Stimulated activated naive B cell treated with anti-CD40 and anti-IgM and Interleukin-4, amounts not matched to agents 10 μg/mL and 1 μg/mL and 100 μg/mL, for 72 hours (primary cell): ENCODE measurements around the gene VSIR.
A peak's percentile ranks its signal among the peaks of the same experiment; 100 is the strongest.

Experiments
- ATAC-seq, 2 donors: fragments of 150-1000 bp; cut with Tn5 transposase; replicated peaks; 2 replicates each; pipeline ENCODE4 v1.10.0; 2021; ENCODE audit warnings: moderate library complexity in 1 of 2
- DNase-seq: peaks from one replicate; pipeline ENCODE4 v3.0.0; 2021
- H3K27ac Mint-ChIP-seq: one replicate; pipeline ENCODE4 v1.8.0; 2022; ENCODE audit warnings: mild to moderate bottlenecking, mixed read lengths
- H3K27me3 Mint-ChIP-seq, 2 donors: one replicate each; pipeline ENCODE4 v1.8.0; 2022; ENCODE audit warnings: mixed read lengths in 2 of 2
- H3K36me3 Mint-ChIP-seq, 2 donors: one replicate each; pipeline ENCODE4 v1.8.0; 2022; ENCODE audit warnings: mixed read lengths in 2 of 2, mild to moderate bottlenecking in 1 of 2
- H3K4me1 Mint-ChIP-seq, 2 donors: one replicate each; pipeline ENCODE4 v1.8.0; 2022; ENCODE audit warnings: mixed read lengths in 2 of 2, mild to moderate bottlenecking in 1 of 2
- H3K4me3 Mint-ChIP-seq, 2 donors: one replicate each; pipeline ENCODE4 v1.8.0; 2022; ENCODE audit warnings: mild to moderate bottlenecking in 2 of 2, mixed read lengths in 2 of 2, moderate library complexity in 1 of 2
- H3K9me3 Mint-ChIP-seq, 2 donors: one replicate each; pipeline ENCODE4 v1.8.0; 2022; ENCODE audit warnings: mixed read lengths in 2 of 2, mild to moderate bottlenecking in 1 of 2

VSIR gene

DNA sequence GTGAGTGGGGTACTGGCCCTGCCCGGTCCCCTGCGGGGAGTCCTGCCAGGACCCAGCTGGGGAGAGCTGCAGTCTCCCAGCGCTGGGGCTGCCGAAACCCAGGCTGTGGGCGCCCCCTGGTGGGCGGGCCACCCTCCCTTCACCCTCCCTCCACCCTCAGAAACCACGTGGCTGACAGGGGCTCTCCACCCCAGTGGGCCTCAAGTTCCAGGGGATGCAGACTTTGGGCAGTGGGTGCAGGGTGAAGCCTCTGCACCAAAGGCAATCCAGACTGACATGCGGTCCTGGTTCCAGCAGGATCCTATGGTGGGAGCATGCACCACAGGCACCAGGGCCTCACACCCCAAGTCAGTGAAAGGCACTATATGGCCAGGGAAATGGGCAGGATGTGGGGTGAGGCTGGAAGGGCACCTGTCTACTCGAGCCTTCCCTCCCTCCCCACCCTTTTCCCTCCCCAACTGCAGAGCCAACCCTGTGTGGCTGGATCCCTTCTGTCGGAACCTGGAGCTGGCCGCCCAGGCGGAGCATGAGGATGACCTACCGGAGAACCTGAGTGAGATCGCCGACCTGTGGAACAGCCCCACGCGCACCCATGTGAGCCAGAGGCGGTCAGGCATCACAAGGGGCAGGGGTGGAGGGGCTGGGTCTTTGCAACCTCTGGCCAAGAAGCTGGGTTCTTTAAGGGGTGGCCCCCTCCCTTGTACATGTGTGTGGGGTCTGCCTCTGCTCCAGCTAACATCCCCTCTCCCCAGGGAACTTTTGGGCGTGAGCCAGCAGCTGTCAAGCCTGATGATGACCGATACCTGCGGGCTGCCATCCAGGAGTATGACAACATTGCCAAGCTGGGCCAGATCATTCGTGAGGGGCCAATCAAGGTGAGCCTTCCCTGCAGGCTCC is 38.9 kb upstream of the VSIR start:
- peak overlapping the region; percentile 38 for H3K27ac Mint-ChIP-seq

DNA sequence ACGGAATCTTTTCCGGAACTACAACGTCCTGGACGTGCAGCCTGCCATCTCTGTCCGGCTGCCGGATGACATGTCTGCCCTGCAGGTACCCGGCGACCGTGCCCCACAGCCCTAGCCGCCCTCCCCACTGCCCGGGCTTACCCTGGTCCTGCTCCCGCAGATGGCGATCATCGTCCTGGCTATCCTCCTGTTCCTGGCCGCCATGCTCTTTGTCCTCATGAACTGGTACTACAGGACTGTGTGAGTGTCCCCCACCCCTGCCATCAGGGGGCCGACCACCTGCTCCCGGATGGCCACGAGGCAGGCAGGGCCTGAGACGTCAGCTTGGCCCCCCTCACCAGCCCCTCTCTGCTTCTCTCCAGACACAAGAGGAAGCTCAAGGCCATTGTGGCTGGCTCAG is 38.0 kb upstream of the VSIR start:
- Mint-ChIP-seq H3K27me3 (peaks cover 8 to 29% of the 10 kb centered on the region in 2 donors), H3K4me1 (peaks cover 0 to 2% of the 10 kb centered on the region in 2 donors), H3K4me3 (no peak overlapping the region), H3K9me3 (no peaks in the 10 kb centered on the region), H3K27ac (no peak overlapping the region), H3K36me3 (peaks cover 25 to 26% of the 10 kb centered on the region in 2 donors)
- DNase-seq (no peak), ATAC-seq (no peak)

More for the DNA sequence above, 38.9 kb upstream of the VSIR start:
- Mint-ChIP-seq H3K27me3 (peaks cover 8 to 23% of the 10 kb centered on the region in 2 donors), H3K4me1 (peaks cover 0 to 2% of the 10 kb centered on the region in 2 donors), H3K4me3 (no peak overlapping the region), H3K9me3 (no peaks in the 10 kb centered on the region), H3K36me3 (peaks cover 33 to 34% of the 10 kb centered on the region in 2 donors)
- ATAC-seq (peak; percentile 95), DNase-seq (peak; percentile 57)

DNA sequence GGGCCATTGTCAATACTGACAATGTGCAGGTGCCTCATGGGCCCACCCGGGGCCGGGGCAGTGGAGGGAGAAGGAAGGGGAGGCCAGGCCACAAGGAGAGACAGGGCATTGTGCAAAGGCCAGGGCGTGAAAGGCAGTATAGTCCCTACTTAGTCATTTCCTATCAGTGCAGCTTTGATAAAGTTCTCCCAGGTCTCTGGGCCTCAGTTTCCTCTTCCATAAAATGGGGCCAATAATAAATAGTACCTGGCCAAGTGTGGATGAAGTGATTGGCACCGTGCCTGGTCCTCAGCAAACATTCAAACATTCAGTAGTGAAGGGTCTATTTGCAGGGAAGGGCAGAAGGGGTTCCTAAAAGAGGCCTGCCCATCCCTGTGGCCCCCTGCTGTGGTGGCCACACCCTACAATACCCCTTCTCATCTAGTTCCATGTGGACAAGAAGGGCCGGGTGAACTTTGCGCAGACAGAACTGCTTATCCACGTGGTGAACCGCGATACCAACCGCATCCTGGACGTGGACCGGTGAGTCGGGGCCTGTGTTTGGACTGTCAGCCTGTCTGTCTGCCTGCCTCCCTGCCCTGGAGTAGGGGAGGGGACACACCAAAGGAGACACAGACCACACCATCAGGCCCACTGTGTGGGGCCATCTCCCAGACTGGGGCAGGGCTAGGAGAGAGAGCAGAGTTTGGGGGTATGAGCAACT is 36.9 kb upstream of the VSIR start:
- Mint-ChIP-seq H3K36me3 (peaks cover 13 to 15% of the 10 kb centered on the region in 2 donors), H3K27ac (no peak overlapping the region), H3K4me1 (peaks cover 0 to 4% of the 10 kb centered on the region in 2 donors), H3K27me3 (peaks cover 12 to 32% of the 10 kb centered on the region in 2 donors), H3K4me3 (no peak overlapping the region), H3K9me3 (no peaks in the 10 kb centered on the region)
- no peak for DNase-seq
- no peak for ATAC-seq

DNA sequence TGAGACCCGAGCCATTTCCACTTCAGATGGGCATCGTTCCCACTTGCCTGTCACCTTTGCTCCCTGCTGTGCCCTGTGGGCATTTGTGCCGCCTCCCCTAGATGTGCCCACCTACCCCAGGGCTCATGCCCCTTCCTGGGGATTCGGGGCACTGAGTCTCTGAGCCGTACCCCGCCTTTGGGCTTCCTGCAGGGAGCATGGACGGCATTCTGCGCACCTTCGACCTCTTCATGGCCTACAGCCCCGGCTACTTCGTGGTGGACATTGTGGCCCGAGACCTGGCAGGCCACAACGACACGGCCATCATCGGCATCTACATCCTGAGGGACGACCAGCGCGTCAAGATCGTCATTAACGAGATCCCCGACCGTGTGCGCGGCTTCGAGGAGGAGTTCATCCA is 36.3 kb upstream of the VSIR start:
- H3K27ac Mint-ChIP-seq = no peak overlapping the region
- H3K4me1 Mint-ChIP-seq = peaks cover under 1 to 4% of the 10 kb centered on the region in 2 donors
- no peak overlapping the region for H3K4me3 Mint-ChIP-seq
- H3K36me3 Mint-ChIP-seq = peaks cover 8 to 9% of the 10 kb centered on the region in 2 donors
- DNase-seq (no peak), ATAC-seq (no peak)
- H3K9me3 Mint-ChIP-seq = no peaks in the 10 kb centered on the region
- peaks cover 12 to 38% of the 10 kb centered on the region in 2 donors for H3K27me3 Mint-ChIP-seq

DNA sequence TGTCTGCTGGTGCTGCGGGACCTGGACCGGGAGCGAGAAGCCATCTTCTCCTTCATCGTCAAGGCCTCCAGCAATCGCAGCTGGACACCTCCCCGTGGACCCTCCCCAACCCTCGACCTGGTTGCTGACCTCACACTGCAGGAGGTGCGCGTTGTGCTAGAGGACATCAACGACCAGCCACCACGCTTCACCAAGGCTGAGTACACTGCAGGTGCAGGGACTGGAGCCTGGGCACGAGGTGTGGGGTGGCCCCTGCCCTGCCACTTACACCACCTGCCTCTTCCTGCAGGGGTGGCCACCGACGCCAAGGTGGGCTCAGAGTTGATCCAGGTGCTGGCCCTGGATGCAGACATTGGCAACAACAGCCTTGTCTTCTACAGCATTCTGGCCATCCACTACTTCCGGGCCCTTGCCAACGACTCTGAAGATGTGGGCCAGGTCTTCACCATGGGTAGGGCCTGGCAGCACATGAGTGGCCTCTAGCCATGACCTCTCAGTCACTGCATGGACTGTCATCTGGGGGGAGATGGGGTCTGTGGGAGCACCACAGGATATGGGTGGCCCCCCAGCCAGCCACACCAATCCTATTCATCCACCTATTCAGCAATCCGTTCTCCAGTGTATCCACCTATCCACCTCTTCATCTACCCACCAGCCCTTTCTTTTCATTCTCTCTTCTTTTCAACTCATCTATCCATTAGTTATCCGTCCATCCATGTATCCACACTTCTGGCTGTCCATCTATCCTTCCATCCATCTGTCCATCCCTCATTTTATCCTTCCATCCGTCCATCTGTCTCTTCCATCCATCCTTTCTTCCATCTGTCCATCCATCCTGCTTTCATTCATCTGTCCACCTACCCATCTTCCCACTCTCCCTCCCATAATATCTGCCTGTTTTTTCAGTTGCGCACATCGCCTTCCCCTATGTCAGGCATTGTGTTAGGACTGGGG is 34.5 kb upstream of the VSIR start:
- H3K36me3 Mint-ChIP-seq = no peaks in the 10 kb centered on the region
- ATAC-seq (no peak), DNase-seq (no peak)
- peaks cover 7% of the 10 kb centered on the region in 2 donors for H3K4me1 Mint-ChIP-seq
- no peak overlapping the region for H3K4me3 Mint-ChIP-seq
- no peaks in the 10 kb centered on the region for H3K9me3 Mint-ChIP-seq
- peaks cover 12 to 43% of the 10 kb centered on the region in 2 donors for H3K27me3 Mint-ChIP-seq
- no peak overlapping the region for H3K27ac Mint-ChIP-seq

DNA sequence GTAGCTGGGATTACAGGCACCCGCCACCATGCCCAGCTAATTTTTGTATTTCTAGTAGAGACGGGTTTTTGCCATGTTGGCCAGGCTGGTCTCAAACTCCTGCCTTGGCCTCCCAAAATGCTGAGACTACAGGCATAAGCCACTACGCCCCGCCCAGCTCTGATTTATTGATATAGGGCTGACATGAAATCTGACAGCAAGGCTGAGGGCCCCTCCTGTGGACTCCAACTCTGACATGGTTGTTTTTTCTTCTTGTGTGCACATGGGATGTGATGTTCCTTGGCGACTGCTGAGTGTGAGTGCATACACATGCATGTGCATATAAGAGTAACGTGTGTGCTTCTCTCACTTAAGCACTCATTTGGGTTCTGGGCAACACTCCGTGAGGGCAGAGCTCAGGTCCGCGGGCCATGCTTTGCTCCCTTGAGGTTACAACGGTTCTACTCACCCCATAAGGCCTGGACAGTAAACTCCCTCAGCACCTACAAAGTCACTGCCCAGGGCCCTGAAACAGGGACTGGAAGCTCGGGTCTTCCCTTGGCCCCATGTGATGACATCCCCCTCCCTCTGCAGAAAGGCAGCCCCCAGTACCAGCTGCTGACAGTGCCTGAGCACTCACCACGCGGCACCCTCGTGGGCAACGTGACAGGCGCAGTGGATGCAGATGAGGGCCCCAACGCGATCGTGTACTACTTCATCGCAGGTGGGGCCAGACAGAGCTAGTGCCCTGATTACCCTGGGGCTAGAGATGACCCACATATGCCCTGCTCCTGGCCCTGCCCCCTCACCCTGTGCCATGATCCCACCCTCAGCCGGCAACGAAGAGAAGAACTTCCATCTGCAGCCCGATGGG is 33.6 kb upstream of the VSIR start:
- ATAC-seq = no peak
- H3K36me3 Mint-ChIP-seq = no peaks in the 10 kb centered on the region
- peaks cover 6 to 12% of the 10 kb centered on the region in 2 donors for H3K4me1 Mint-ChIP-seq
- H3K9me3 Mint-ChIP-seq = no peaks in the 10 kb centered on the region
- no peak overlapping the region for H3K27ac Mint-ChIP-seq
- no peak overlapping the region for H3K4me3 Mint-ChIP-seq
- H3K27me3 Mint-ChIP-seq = peaks cover 12 to 49% of the 10 kb centered on the region in 2 donors
- no peak for DNase-seq

DNA sequence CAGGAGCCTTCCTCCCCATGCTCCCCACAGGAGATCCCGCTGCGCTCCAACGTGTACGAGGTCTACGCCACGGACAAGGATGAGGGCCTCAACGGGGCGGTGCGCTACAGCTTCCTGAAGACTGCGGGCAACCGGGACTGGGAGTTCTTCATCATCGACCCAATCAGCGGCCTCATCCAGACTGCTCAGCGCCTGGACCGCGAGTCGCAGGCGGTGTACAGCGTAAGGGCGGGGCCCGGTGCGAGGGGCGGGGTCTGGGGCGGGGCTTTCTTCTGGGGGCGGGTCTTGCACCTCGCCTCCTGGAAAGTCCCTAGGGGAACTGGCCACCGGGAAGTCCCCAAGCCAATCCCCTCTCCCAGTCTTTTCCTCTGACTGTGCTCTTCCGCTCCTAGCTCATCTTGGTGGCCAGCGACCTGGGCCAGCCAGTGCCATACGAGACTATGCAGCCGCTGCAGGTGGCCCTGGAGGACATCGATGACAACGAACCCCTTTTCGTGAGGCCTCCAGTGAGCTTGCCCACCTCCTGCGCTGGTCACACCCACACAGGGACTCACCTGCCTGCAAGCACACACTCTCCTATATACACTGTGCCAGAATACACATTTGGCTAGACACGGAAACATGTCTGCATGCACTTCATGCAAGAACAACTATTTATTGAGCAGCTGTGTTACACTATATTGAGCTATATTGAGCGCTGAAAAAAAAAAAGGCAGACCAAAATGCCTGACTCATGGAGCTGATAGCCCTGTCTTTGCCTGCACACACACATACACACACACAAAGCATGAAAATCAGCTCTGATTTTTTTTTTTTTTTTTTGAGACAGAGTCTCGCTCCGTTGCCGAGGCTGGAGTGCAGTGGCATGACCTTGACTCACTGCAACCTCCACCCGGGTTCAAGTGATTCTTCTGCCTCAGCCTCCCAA is 32.7 kb upstream of the VSIR start:
- H3K9me3 Mint-ChIP-seq = no peaks in the 10 kb centered on the region
- H3K4me1 Mint-ChIP-seq = peaks cover 10 to 21% of the 10 kb centered on the region in 2 donors
- no peaks in the 10 kb centered on the region for H3K36me3 Mint-ChIP-seq
- H3K27me3 Mint-ChIP-seq = peaks cover 12 to 49% of the 10 kb centered on the region in 2 donors
- DNase-seq (no peak), ATAC-seq (no peak)
- H3K4me3 Mint-ChIP-seq = no peak overlapping the region
- no peak overlapping the region for H3K27ac Mint-ChIP-seq

DNA sequence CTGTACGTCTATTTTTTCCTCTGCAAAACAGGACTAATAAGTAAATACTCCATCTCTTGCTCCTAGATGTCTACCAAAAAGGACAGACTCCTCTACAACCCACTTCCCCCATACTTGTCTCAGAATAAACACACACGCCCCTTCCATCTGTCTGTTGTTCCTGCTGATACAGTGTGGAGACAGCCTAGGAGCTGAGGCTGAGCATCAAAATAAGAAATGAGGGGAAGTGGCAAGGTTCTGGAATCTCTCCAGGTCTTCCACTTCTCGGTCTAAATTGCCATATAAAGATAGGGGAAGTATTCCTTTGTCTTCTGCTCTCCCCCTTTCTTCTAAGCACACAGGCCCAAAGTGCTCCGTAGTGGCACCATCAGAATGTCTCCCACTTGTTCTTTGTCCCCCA is 30.8 kb upstream of the VSIR start:
- Mint-ChIP-seq H3K36me3 (no peaks in the 10 kb centered on the region), H3K4me1 (peaks cover 15 to 21% of the 10 kb centered on the region in 2 donors), H3K9me3 (no peaks in the 10 kb centered on the region), H3K4me3 (no peak overlapping the region), H3K27me3 (peaks cover 8 to 43% of the 10 kb centered on the region in 2 donors), H3K27ac (no peak overlapping the region)
- ATAC-seq = no peak
- DNase-seq = no peak

DNA sequence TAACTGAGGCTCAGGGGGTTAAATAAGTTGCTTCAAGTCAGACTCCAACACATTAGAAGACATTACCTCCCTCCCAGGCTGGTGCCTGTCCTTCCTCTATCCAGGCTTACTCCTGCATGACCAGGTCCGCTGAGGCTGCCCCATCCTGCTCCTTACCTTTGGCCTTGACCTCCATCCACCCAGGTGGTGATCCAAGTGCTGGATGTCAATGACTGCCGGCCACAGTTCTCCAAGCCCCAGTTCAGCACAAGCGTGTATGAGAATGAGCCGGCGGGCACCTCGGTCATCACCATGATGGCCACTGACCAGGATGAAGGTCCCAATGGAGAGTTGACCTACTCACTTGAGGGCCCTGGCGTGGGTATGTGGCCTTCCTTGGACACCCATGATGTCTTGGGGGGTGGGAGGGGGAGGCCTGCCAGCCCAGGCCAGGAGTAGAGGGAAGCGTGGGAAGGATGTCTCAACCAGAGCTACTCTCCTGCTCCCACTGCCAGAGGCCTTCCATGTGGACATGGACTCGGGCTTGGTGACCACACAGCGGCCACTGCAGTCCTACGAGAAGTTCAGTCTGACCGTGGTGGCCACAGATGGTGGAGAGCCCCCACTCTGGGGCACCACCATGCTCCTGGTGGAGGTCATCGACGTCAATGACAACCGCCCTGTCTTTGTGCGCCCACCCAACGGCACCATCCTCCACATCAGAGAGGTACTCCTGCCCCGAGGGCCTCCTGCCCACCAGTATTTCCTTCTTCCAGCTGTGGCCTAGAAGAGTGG is 29.6 kb upstream of the VSIR start:
- Mint-ChIP-seq H3K27me3 (peaks cover 4 to 32% of the 10 kb centered on the region in 2 donors), H3K27ac (peak overlapping the region; percentile 31), H3K36me3 (no peaks in the 10 kb centered on the region), H3K4me3 (no peak overlapping the region), H3K9me3 (no peaks in the 10 kb centered on the region), H3K4me1 (peaks cover 17 to 27% of the 10 kb centered on the region in 2 donors)
- no peak for ATAC-seq
- no peak for DNase-seq

DNA sequence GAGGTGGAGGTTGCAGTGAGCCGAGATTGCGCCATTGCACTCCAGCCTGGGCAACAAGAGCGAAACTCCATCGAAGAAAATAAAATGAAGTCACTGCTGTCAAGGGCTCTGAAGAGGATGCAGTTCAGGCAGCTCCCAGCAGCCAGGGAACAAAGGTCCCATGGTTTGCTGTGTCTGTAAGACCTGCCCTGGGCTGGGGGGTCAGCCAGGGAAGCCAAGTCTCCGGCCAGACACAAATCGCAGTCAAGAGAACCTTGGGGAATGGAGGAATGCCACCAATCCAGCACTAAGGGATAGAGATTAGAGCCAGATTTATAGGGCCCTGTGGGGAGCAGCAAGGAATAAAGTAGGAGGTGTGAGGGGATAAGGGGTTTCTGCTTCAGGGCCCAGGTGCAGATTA is 28.9 kb upstream of the VSIR start:
- DNase-seq (no peak), ATAC-seq (no peak)
- Mint-ChIP-seq H3K9me3 (no peaks in the 10 kb centered on the region), H3K27me3 (peaks cover 6 to 25% of the 10 kb centered on the region in 2 donors), H3K4me1 (peaks cover 24 to 34% of the 10 kb centered on the region in 2 donors), H3K4me3 (no peak overlapping the region), H3K36me3 (no peaks in the 10 kb centered on the region), H3K27ac (no peak overlapping the region)

DNA sequence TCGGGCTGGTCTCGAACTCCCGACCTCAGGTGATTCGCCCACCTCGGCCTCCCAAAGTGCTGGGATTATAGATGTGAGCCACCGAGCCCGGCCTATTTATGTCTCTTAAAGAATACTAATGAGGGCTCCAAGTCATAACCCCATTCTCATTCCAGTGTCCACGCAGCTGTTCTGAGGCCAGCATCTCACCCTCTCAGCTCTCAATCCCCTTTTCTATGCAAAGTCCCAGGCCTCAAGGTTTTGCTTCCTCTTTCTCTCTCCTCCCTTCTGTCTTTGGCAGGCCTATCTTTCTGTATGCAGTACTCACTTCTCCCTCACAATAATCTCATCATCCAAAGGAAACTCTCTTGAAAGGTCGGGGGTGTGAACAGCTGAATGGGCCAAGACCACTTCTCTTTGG is 28.0 kb upstream of the VSIR start:
- Mint-ChIP-seq H3K27me3 (peaks cover 8 to 25% of the 10 kb centered on the region in 2 donors), H3K9me3 (no peaks in the 10 kb centered on the region), H3K27ac (peak overlapping the region; percentile 82), H3K4me3 (peak overlapping the region in 1 of 2 donors; percentile 2), H3K36me3 (no peaks in the 10 kb centered on the region), H3K4me1 (peaks cover 27 to 39% of the 10 kb centered on the region in 2 donors)
- peak; percentile 97 to 98 for ATAC-seq
- peak; percentile 58 for DNase-seq
